H9 (cell line): ENCODE data around the gene TIMM22. TPM values are rescaled to one million over a fixed set of nuclear protein-coding genes. Genes with fewer than 3 reads are reported as not detected.
A peak's percentile ranks its signal among the peaks of the same experiment; 100 is the strongest.

Experiments used
- DNase-seq: peaks from one replicate; pipeline ENCODE4 v3.0.0-alpha.2; 2017
- H2AFZ ChIP-seq: one replicate; pipeline ENCODE4 v1.6.1; 2013; ENCODE audit warnings: mild to moderate bottlenecking, low read length, control low read depth, moderate library complexity
- H2AK5ac ChIP-seq: 2 replicates; pipeline ENCODE4 v1.6.1; 2013; ENCODE audit warnings: low read length, control low read depth, mixed read lengths; ENCODE audit not compliant: insufficient read length
- H2BK120ac ChIP-seq: one replicate; pipeline ENCODE4 v1.6.1; 2013; ENCODE audit warnings: low read depth, mild to moderate bottlenecking, low read length, control low read depth, inconsistent platforms; ENCODE audit not compliant: poor library complexity, severe bottlenecking
- H2BK12ac ChIP-seq: 2 replicates; pipeline ENCODE4 v1.6.1; 2013; ENCODE audit warnings: low read length, control low read depth, mixed read lengths, low read depth; ENCODE audit not compliant: insufficient read length
- H2BK15ac ChIP-seq: 2 replicates; pipeline ENCODE4 v1.6.1; 2013; ENCODE audit warnings: low read depth, low read length, control low read depth
- H2BK20ac ChIP-seq: one replicate; pipeline ENCODE4 v1.6.1; 2013; ENCODE audit warnings: low read depth, mild to moderate bottlenecking, low read length, control low read depth, inconsistent platforms; ENCODE audit not compliant: poor library complexity, severe bottlenecking
- H2BK5ac ChIP-seq: 2 replicates; pipeline ENCODE4 v1.6.1; 2013; ENCODE audit warnings: low read length, control low read depth, mixed read lengths; ENCODE audit not compliant: insufficient read length
- H3K14ac ChIP-seq: 2 replicates; pipeline ENCODE4 v1.6.1; 2013; ENCODE audit warnings: low read length, control low read depth; ENCODE audit not compliant: insufficient read depth
- H3K18ac ChIP-seq: 2 replicates; pipeline ENCODE4 v1.6.1; 2013; ENCODE audit warnings: low read depth, mild to moderate bottlenecking, mixed read lengths, low read length, control low read depth; ENCODE audit not compliant: insufficient read length
- H3K23ac ChIP-seq: 2 replicates; pipeline ENCODE4 v1.6.1; 2013; ENCODE audit warnings: low read length, control low read depth, mixed read lengths, low read depth; ENCODE audit not compliant: insufficient read length
- H3K23me2 ChIP-seq: 2 replicates; pipeline ENCODE4 v1.6.1; 2013; ENCODE audit warnings: low read depth, mild to moderate bottlenecking, mixed read lengths, low read length, control low read depth; ENCODE audit not compliant: insufficient read length, poor library complexity, severe bottlenecking
- H3K27ac ChIP-seq: 2 replicates; pipeline ENCODE4 v1.5.1; 2013; ENCODE audit warnings: low read length, control low read depth, mixed read lengths, low read depth; ENCODE audit not compliant: insufficient read length
- H3K27me3 ChIP-seq: 2 replicates; pipeline ENCODE4 v1.6.1; 2013; ENCODE audit warnings: low read length, control low read depth, inconsistent platforms; ENCODE audit not compliant: insufficient read depth
- H3K4ac ChIP-seq: 2 replicates; pipeline ENCODE4 v1.6.1; 2013; ENCODE audit warnings: low read depth, mild to moderate bottlenecking, control low read depth, inconsistent platforms, low read length, moderate library complexity
- H3K4me1 ChIP-seq: 2 replicates; pipeline ENCODE4 v1.6.1; 2013; ENCODE audit warnings: low read length, control low read depth, inconsistent platforms; ENCODE audit not compliant: insufficient read depth
- H3K4me2 ChIP-seq: 2 replicates; pipeline ENCODE4 v1.6.1; 2013; ENCODE audit warnings: low read length, control low read depth, mixed read lengths; ENCODE audit not compliant: insufficient read length, insufficient read depth
- H3K56ac ChIP-seq: 2 replicates; pipeline ENCODE4 v1.6.1; 2013; ENCODE audit warnings: low read depth, mild to moderate bottlenecking, mixed read lengths, low read length, control low read depth; ENCODE audit not compliant: insufficient read length
- H3K79me1 ChIP-seq: 2 replicates; pipeline ENCODE4 v1.6.1; 2013; ENCODE audit warnings: low read depth, mild to moderate bottlenecking, moderate library complexity, low read length, control low read depth, inconsistent platforms; ENCODE audit not compliant: insufficient read depth, poor library complexity, severe bottlenecking
- H3K79me2 ChIP-seq: 2 replicates; pipeline ENCODE4 v1.6.1; 2013; ENCODE audit warnings: low read length, control low read depth, inconsistent platforms; ENCODE audit not compliant: insufficient read depth
- H3K9ac ChIP-seq: 2 replicates; pipeline ENCODE4 v1.6.1; 2013; ENCODE audit warnings: low read length, control low read depth, mixed read lengths; ENCODE audit not compliant: insufficient read length; ENCODE audit errors: extremely low read depth
- H3K9me3 ChIP-seq: one replicate; pipeline ENCODE4 v1.6.1; 2013; ENCODE audit warnings: low read depth, low read length, inconsistent platforms; ENCODE audit not compliant: control insufficient read depth
- H3T11ph ChIP-seq: one replicate; pipeline ENCODE4 v1.6.1; 2013; ENCODE audit warnings: mild to moderate bottlenecking, low read length, control low read depth, inconsistent platforms
- H4K20me1 ChIP-seq: one replicate; pipeline ENCODE4 v1.6.1; 2013; ENCODE audit not compliant: control insufficient read depth, insufficient read length, insufficient read depth
- H4K5ac ChIP-seq: 2 replicates; pipeline ENCODE4 v1.6.1; 2013; ENCODE audit warnings: low read depth, mild to moderate bottlenecking, mixed read lengths, low read length, control low read depth; ENCODE audit not compliant: insufficient read length
- H4K8ac ChIP-seq: replicated peaks from 2 replicates; pipeline ENCODE4 v1.6.1; 2013; ENCODE audit warnings: low read length, control low read depth, mixed read lengths, low read depth; ENCODE audit not compliant: insufficient read length
- H4K91ac ChIP-seq: 2 replicates; pipeline ENCODE4 v1.6.1; 2013; ENCODE audit warnings: low read depth, mild to moderate bottlenecking, moderate library complexity, mixed read lengths, low read length, control low read depth; ENCODE audit not compliant: insufficient read length
- H3K27ac Mint-ChIP-seq, 3 experiments: 2 replicates in 2 of 3; 3 replicates in 1 of 3; pipeline ENCODE4 v1.8.0; 2020 to 2021; ENCODE audit warnings: mixed read lengths in 3 of 3, mild to moderate bottlenecking in 1 of 3, moderate library complexity in 1 of 3
- H3K27me3 Mint-ChIP-seq: 2 replicates; pipeline ENCODE4 v1.8.0; 2021; ENCODE audit warnings: low read depth, mild to moderate bottlenecking, moderate library complexity, mixed read lengths
- H3K36me3 Mint-ChIP-seq, 3 experiments: 2 replicates in 2 of 3; 3 replicates in 1 of 3; pipeline ENCODE4 v1.8.0; 2020 to 2021; ENCODE audit warnings: low read depth in 3 of 3, mixed read lengths in 3 of 3; ENCODE audit not compliant: insufficient read depth in 1 of 3
- H3K4me1 Mint-ChIP-seq, 2 experiments: 2 replicates each; pipeline ENCODE4 v1.8.0; 2020; ENCODE audit warnings: mixed read lengths in 2 of 2
- H3K4me3 Mint-ChIP-seq, 2 experiments: 2 replicates in 1 of 2; 3 replicates in 1 of 2; pipeline ENCODE4 v1.8.0; 2020 to 2021; ENCODE audit warnings: mild to moderate bottlenecking in 2 of 2, mixed read lengths in 2 of 2, moderate library complexity in 1 of 2
- H3K9me3 Mint-ChIP-seq, 2 experiments: 2 replicates in 1 of 2; 3 replicates in 1 of 2; pipeline ENCODE4 v1.8.0; 2020; ENCODE audit warnings: mild to moderate bottlenecking in 2 of 2, mixed read lengths in 2 of 2, moderate library complexity in 1 of 2
- WGBS: extraction: QIAGEN DNeasy Blood & Tissue Kit; methylation state at CpG from one replicate; pipeline ENCODE4 v1.1.7; 2013; ENCODE audit warnings: missing lambda C conversion rate, low lambda C conversion rate, mixed read lengths; ENCODE audit not compliant: insufficient read length; ENCODE audit errors: extremely low coverage; 5-methylcytosine and 5-hydroxymethylcytosine counted together
- total RNA-seq: library from RNA; stranded (reverse); gene quantifications from 2 replicates; pipeline ENCODE4 v1.2.1, GENCODE V29; 2021
- TF ChIP-seq, protein P1 (sequence below): fragments of 200-600 bp; sonication (generic); conservative IDR thresholded peaks from 3 replicates; pipeline ENCODE4 v1.8.0; 2021; ENCODE audit warnings: antibody characterized with exemption, mild to moderate bottlenecking

The TIMM22 gene
- total RNA-seq, 1 experiment from 2014 or later = 23.0 TPM

DNA sequence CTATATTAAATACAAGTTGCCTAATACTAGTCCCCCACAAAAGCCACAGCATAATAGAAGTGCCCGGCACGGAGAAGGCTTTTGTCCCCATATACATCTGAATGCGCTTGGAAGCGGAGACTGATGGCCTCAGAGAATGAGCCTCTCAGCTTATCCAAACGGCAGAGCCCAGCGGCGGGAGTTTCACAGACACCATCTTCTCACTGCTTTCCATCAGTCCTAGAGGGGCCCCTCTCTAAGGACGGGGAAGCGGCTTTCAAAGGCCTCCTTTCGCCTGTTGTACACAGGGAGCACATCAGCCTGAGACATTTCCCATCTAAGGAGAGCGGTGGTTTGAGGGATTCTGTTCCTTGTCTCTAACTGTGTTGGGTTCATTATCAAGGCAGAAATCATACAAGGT is 34.3 kb upstream of the TIMM22 start:
- H3K4me3 Mint-ChIP-seq = peak overlapping the region; percentile 33 to 63; a peak in 4 of 5 replicates
- Histone ChIP-seq H4K8ac (no peak overlapping the region), H3K27ac (peak overlapping the region; percentile 1), H2BK120ac (no peak overlapping the region), H3K23me2 (no peaks in the 10 kb centered on the region), H2AK5ac (no peak overlapping the region), H2BK20ac (no peak overlapping the region), H3K9me3 (no peaks in the 10 kb centered on the region), H3K18ac (no peak overlapping the region), H4K20me1 (peaks cover 2% of the 10 kb centered on the region), H2AFZ (no peak overlapping the region), H3K56ac (no peak overlapping the region), H4K91ac (no peak overlapping the region), H2BK5ac (no peak overlapping the region), H3K14ac (no peak overlapping the region), H3K4me2 (peak overlapping the region; percentile 11), H2BK12ac (no peak overlapping the region), H3K9ac (no peak overlapping the region), H3K79me1 (peaks cover 10% of the 10 kb centered on the region), H3K4me1 (peaks cover 8% of the 10 kb centered on the region; the same call in 1 of the 2 replicates), H4K5ac (no peak overlapping the region), H3K27me3 (no peaks in the 10 kb centered on the region), H2BK15ac (no peak overlapping the region), H3K79me2 (peaks cover 10% of the 10 kb centered on the region; the same call in 1 of the 2 replicates), H3T11ph (no peak overlapping the region), H3K4ac (no peak overlapping the region), H3K23ac (no peak overlapping the region)
- peak overlapping the region; percentile 89 to 96 (median 95) for H3K27ac Mint-ChIP-seq
- DNase-seq = peak; percentile 85
- TF ChIP-seq, protein P1, sequence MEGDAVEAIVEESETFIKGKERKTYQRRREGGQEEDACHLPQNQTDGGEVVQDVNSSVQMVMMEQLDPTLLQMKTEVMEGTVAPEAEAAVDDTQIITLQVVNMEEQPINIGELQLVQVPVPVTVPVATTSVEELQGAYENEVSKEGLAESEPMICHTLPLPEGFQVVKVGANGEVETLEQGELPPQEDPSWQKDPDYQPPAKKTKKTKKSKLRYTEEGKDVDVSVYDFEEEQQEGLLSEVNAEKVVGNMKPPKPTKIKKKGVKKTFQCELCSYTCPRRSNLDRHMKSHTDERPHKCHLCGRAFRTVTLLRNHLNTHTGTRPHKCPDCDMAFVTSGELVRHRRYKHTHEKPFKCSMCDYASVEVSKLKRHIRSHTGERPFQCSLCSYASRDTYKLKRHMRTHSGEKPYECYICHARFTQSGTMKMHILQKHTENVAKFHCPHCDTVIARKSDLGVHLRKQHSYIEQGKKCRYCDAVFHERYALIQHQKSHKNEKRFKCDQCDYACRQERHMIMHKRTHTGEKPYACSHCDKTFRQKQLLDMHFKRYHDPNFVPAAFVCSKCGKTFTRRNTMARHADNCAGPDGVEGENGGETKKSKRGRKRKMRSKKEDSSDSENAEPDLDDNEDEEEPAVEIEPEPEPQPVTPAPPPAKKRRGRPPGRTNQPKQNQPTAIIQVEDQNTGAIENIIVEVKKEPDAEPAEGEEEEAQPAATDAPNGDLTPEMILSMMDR = no peak
- peaks cover 8 to 10% (median 9%) of the 10 kb centered on the region in 3 experiments; a peak in 6 of 7 replicates for H3K36me3 Mint-ChIP-seq
- H3K9me3 Mint-ChIP-seq = no peaks in the 10 kb centered on the region
- H3K27me3 Mint-ChIP-seq = no peaks in the 10 kb centered on the region
- peaks cover 52 to 66% of the 10 kb centered on the region in 2 experiments for H3K4me1 Mint-ChIP-seq
- no CpG with 5 or more reads among the region's 11 CpGs for WGBS
